ENCODE data around the gene TELO2. TPM values are rescaled to one million over a fixed set of nuclear protein-coding genes. Genes with fewer than 3 reads are reported as not detected.
"Not testable (repeated sequence)": the region's sequence is repeated elsewhere in the genome, so short reads cannot be mapped to it uniquely, and the experiment has no call there.

The TELO2 gene
- polyA plus RNA-seq, 12 donors = 14.7 to 53.4 (median 22.8) TPM; not detected in 1

DNA sequence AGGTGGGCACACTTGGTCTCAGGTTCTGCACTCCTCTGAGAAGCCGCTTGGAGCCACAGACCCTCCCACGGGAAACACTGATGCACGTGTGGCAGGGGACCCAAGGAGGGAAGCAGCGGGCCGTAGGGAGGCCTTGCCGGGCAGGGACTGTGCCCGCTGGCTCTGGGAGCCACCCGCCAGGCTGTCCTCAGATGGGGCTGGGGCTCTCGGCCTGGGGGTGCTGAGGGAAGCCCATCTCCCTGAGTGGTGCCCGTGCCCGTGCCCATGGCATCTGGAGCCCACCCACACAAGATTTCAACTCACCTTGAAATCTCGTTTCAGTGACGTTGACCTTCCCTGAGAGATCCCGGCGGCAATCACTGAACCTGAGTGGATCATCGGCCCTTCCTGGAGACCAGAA, 36.2 kb upstream of the TELO2 start:
- no peak for DNase-seq

DNA sequence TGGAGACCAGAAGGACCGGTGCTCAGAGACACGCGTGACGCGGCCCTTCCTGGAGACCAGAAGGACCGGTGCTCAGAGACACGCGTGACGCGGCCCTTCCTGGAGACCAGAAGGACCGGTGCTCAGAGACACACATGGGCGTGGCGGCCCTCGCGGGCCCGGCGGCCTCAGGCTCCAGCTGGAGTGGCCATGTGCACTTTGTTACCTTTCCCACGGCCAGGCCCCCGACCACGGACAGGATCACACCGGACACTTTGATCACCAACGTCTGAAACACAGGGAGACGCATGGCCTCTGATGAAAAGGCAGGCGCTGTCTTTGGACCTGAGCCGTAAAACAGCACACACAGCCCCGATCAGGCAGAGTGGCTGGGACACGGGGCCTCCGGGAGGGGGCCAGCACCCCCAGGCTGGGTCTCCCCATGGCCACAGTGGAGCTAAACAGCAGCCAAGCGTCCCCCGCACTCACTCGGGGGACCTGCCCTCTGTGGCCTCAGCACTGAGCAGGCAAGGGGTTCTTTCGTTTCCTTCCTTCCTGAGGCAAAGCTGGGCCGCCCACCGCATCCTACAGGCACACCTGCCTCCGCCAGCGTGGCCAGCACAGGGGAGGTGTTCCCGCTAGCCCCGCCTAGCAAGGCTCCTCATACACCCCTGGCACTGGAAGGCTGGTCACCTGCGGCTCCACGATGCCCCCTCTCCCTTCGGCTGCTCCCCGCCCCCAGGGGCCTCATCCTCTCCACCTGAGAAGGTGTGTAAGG, 35.5 kb upstream of the TELO2 start:
- DNase-seq = no peak

DNA sequence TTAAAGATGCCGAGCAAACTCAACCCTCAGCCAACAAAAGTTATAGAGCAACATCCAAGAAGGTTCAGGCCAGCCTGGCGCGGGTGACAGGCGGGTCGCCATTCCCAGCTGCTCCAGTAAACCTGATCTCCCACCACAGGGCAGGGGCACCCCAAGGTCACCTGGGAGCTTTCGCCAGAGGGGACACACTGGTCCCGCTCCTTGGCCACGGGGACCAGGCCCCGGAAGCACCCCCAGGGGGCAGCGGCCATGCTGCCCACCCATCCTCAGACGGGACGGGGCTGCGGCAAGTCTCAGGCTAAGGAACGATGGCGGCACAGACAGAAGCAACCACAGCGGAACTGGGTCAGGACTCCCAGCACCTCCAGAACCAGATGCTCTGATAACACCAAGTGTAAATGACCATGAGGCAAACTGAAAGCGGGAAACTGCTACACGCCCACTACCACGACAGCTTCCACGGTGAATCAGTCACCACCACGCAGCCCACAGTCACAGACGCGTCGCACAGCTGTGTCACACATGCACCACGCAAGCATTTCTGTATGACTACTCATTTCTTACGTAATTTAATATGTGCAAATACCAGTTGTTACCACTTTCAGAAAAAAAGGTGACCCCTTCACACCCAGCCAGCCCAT, 34.7 kb upstream of the TELO2 start:
- DNase-seq = no peak

DNA sequence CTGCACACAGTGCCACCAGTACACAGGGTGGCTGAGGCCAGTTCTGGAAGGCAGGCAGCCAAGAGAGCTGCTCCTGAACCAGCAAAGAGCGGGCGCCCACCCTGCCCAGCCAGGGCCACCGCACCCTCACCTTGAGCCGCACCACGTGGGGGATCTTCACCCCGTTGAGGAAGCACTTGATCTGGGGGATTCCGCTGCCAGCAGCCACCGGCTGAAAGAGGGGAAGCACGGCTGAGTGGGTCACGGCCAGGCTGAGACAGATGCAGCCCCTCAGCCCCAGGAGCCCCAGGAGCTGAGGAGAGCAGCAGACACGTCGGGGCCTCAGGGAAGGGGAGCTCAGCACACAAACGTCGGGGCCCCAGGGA, 34.2 kb upstream of the TELO2 start:
- DNase-seq = no peak

DNA sequence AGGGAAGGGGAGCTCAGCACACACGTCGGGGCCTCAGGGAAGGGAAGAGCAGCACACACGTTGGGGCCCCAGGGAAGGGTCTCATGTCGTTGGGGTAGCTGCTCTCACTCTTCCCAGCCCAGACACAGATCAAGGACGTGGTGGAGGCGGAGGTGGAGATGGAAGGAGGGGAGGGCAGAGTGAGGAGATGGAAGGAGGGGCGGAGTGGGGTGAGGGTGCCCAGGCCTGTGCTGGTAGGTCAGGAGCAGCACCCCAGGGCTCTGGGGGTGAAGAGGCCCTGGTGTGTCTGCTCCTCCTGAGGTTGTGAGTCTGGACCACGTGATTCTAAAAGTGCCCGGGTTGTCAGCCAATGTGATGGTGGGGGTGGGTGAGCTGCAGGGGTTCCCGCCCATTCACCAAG, 33.2 kb upstream of the TELO2 start:
- no peak for DNase-seq

DNA sequence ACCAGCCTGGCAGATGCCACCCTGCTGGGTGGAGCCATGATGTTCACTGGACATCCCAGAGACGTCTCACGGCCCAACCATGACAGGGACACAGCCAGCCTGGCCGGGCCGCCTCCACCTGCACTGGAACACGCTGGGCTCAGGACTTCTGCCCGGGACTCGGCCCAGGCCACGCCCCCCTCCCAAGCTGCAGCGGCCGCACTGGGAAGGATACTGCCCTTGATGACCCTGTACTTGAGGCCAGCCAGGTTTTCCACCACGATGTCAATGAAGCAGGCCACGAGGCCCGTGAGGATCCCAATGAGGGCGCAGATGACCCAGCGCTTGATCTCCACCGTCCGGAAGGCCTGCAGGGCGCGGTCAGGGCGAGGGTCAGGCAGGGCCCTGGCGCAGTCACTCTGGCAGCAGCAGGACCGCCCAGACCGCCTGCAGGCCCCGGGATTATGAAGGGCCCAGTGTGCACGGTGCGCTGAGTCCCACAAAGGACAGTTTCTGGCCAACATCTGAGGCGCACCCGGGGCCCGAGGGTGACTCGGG, 32.5 kb upstream of the TELO2 start:
- no peak for DNase-seq

DNA sequence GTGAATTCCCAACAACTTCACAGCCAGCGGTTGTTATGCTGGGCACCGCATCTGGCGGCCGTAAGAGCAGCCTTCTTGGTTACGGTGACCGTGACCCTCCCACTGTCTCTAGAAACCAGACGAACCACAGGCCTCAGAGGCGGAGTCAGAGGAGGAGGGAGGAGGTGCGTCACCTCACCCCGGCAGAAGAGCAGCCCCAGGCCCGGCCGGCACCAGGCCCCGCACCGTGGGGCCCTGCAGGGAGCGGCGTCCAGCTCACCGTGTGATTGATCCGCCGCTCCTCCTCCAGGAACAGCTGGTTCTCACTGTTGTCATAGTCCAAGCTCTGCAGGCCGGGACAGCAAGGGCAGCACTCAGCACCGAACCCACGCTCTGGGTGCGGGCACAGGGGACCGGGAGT, 32.0 kb upstream of the TELO2 start:
- DNase-seq = no peak

DNA sequence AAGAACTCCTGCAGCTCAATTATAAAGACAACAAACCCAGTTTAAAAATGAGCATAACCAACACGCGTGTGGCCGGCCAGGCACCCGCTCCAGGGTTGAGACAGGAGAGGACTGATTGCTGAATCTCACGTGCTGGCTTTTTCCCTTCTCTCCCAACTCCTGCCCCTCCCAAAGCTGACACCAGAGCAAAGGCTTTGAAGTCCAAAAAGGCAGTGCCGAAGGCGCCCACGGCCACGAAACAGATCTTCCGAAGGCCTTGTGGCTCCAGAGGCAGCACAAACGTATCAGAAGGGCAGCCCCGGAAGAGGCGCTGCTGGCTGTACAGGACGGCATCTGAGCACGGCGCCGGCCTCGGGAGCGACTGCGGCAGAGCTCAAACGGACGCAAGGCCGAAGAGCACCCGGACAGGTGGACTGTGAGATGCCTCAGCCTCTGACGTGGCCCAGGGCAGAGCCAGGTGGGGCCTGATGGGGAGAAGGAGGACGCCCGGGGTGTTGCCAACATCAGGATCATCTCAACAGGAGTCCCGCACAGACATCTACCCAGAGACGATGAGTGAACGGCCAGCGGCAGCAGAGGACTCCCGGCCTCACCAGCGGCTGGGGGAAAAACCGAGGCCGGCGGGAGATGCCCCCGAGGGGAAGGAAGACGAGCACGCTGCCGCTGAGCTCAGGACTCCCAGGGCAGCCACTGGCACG, 28.8 kb upstream of the TELO2 start:
- DNase-seq = no peak

DNA sequence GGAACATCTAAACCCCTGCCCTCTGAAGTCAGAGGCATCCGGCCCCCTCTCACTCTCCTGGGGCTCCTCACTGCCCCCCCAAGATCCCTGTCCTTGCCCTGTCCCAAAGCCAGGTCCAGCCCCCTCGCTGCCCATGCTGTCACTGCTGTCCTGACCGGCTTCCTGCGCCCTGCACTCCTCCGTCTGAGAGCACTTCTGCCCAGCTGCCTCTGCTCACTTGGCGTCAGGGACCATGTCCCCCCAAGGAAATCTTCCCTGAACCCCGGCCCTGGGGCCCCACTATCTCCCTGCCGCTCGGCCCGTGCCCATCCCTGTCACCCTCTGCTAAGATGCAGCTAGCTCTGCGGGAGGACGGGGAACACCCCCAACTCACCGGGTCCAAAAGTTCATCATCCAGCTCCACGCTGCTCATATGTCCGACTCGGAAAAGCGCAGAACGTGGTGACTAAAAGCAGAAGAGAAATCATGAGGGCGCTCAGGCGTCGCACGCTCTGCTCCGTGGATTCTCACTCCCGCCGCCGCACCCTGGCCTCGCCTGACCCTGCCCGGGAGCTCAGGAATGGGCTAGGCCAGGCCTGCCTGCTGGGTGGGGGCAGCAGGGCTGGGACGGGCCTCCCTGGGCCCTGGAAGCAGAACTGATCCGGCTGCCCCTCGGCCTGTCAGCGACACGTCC, 28.1 kb upstream of the TELO2 start:
- DNase-seq = no peak

DNA sequence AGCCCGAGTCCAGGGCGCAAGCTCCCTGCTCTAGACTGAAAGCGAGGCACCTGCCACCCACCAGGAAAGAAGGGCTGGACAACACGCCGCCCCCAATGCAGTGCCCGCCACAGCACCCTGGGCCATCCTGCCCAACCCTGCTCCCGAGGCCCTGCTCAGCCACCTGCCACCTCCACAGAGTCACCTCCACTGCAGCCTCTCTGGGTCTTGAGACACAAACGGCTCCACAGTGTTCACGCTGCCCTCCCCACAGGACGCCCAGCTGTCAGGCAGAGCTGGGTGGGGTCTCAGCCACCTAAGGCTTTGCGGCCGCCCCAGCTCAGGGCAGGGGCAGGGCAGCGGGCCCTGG, 27.6 kb upstream of the TELO2 start:
- no peak for DNase-seq

DNA sequence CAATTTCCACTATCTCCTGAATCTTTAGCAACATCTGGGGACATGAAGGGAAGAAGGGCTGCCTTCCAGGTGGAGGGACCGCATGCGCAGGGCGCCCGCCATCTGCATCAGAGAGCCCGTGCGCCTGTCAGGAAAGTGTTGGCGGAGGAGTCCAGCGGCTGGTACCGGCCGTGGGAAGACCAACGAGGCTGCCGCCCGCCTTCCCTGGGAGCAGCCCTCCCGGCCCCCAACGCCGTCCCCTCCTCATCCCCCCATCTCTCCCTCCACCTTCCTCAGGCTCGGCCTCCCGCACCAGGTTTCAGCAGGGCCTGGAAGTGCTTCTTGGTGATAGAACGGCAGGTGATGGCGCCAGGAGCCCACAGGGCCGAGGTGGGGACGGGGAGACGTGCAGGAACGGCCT, 27.1 kb upstream of the TELO2 start:
- no peak for DNase-seq

DNA sequence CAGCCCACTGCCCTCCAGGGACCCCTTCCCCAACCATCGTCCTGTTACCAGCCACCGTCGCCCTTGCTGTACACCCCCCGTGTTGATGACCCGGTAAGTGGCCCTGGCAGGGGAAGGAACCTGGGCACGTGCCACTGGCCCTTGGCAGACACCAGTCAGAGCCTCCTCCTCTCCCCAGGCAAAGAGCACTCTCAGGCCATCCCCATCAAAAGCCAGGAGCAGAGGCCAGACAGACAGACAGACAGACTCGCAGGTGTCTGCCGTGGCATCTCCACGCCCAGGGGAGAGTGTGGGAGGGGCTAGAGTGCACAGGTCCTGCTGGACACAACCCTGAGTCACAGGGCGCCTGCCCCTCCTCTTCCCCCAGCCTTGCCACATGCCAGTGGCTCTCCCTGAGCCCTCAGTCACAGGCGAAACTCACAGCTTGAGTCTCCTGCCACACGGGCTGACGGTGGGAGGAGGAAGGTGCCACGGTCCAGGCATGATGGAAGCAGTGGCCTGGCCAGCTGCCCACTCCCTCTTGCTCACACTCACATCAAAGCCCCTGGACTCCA, 26.1 kb upstream of the TELO2 start:
- no peak for DNase-seq

DNA sequence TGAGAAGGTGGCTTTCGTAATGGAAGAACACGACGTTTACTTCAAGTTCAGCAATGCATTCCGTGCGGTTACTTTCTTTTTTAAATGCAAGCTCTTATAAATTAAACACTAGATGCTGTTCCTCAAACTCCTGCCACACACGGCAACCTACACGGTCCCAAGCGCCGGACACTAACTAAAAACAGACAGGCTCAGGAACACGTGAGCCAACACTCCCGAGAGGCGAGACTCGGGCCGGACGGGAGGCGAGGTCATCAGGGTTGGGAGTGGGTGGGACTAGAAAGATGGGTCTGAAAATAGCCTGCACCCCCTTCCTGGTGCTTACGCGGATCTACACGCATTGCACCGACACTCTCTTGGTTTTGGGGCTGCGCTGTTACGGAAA, 24.7 kb upstream of the TELO2 start:
- DNase-seq = no peak

DNA sequence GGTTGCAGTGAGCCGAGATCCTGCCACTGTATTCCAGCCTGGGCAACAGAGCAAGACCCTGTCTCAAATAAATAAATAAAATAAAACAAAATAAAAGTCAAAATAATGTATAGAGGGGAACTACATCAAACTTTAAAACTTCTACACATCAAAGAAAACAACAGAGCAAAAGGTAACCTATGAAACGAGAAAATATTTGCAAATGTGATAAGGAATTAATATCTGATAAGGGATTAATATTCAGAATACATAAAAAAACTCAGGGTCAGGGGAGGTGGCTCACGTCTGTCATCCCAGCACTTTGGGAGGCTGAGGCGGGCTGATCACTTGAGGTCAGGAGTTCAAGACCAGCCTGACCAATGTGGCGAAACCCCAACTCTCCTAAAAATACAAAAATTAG, 24.0 kb upstream of the TELO2 start:
- DNase-seq = not testable (repeated sequence)

DNA sequence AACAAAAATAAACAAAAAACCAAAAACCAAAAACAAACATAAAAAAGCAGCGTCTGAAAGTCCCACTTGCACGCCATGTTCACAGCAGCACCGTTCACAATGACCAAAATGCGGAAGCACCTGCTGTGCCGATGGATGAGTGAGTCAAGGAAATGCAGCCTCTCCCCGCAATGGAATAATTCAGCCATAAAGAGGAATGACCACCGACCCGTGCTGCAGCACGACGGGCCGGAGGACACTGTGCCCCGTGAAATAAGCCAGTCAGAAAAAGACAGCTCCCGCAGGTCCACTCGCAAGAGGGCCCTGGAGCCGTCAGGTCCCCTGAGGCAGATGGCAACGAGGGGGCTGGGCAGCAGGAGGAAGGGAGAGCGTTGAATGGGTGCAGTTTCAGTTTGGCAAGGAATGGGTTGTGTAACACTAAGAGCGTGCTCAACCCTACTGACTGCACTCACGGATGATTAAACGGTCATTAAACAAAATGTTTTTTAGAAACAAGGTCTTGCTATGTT, 23.4 kb upstream of the TELO2 start:
- no peak for DNase-seq

DNA sequence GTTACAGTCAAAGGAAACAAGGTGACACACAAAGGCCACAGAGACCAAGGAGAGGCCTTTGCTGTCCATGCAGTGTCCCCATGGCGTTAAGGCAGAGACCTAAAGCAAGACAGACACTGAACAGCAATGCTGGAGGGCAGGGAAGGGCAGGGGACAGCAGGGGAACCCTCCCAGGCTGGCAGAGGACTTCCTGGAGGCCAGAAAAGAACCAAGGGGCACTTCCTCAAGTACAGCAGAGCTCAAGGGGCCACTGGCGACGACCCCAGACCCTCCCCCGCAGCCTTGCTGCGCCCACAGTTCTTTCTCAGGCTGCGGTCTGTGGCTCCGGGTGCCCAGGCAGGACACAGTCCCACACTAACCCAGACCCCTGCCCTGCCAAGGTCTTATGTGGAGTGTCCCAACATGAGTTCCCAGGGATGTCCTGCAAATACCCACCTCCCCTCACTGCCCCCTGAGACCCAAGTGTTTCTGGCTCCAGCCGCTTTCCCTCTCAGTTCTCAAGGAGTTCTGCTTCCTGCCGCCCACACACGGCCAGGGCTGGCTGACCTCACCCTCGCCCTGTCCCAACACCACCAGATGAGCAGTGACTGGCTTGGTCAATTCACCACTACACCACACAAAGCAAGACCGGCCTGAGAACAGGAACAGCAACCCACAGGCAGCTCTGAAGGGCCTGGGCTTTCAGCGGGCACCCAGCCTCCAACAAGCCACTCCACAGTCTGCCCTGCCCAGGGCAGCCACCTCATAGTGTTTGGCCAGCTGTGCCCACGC, 22.5 kb upstream of the TELO2 start:
- no peak for DNase-seq

DNA sequence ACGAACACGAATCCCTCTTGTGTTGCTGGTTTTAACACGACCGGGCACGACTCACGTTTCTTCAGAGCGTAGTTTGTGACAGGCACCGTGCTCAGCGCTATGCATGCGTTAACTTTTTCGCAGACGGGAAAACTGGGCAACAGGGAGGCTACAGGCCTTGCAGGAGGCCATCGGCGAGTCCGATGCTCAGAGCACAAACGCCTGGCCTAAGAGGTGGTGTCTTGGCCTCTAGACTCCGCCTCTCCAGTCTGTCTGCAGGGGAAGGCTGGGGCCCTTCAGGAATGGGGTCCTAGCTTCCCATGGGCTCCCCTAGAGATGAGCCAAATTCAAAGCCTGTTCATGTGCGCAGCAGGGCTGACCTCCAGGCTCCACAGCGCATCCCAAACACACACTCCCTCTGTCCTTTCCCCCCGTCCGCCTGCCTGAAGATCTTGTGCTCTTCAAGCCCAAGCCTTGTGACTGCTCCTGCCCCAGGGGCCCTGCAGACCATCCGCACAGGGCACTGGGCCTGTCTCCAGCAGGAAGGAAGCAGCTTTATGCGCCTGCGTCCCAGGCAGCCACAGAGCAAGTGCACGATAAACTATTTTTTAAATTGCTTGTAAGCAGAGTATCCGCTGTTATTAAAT, 21.5 kb upstream of the TELO2 start:
- DNase-seq = no peak

DNA sequence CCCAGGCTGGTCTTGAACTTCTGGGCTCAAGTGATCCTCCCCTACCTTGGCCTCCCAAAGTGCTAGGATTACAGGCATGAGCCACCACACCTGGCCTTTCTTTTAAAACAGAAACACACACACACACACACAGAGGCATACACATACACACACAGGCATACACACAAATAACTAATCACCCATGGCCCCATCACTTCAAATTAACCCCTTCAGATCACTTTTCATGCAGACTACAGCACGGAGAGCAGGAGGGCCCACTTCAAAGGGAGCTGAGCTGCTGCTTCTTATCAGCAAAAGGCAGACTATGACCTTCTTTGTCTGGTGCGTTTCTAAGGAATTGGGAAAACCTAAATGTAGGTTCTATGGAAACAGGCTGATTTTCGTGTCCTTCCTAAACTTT, 20.2 kb upstream of the TELO2 start:
- no peak for DNase-seq

DNA sequence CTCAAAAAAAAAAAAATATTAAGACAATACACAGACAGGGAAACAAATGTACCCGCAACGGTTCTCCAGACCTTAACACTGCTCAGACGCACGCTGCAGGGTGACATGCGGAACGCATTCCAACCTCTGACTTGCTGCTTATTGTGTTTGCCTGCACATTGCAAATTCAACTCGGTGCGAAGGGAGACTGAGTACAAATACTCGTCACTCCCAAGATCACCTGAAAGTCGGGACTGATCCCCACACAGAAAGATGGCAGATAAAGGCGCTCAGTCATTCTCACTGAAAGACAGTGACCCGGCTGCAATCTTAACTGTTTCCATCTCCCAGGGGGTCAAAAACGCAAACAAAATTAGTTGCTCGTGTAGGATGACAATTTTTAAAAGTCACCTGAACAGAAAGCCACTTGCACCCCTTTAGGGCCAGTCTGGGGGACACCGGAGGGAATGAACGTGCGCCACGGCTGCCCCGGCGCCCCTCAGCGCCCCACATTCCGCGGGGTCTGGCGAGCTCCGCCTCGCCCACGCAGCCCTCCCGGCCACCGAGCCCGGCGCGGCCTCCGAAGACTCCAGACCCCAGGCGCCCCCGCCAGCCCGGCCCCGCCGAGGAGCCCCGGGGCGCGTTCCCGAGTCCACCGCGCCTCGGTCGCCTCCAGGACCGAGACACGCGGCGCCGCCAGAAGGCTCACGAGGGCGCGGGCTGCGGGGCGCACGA, 18.9 kb upstream of the TELO2 start:
- DNase-seq = no peak
